GM19193 (cell line): ENCODE results near the gene CREB5.

Source experiments
- POLR2A ChIP-seq: IDR thresholded peaks from 4 replicates; pipeline ENCODE4 v1.6.1; 2011; ENCODE audit not compliant: insufficient read depth, insufficient read length; ENCODE audit errors: extremely low read depth

The CREB5 gene

GRCh38 chr7:28395831-28396230, 16.5 kb upstream of the CREB5 start:
- no peak for TF ChIP-seq POLR2A

DNA sequence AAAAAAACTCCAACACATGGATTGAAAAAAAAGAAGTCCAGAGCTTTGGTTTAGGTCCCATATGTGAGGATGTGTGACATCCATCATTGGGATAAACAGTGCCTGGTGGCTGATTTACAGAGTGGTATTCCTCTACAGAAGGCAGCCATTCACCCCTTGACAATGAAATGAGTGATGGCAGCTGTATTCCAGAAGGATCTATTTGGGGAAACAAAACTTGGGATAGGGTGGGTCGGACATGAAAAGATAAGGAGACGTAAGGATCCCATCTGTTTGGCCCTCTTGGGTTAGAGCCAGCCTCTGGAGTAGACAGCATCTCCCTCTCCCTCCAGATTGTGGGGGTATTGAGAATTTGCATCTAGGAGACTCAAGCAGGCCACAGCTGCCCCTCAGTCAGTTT, 15.2 kb upstream of the CREB5 start:
- no peak for TF ChIP-seq POLR2A

GRCh38 chr7:28400838-28401360, 11.4 kb upstream of the CREB5 start:
- TF ChIP-seq POLR2A = no peak

DNA sequence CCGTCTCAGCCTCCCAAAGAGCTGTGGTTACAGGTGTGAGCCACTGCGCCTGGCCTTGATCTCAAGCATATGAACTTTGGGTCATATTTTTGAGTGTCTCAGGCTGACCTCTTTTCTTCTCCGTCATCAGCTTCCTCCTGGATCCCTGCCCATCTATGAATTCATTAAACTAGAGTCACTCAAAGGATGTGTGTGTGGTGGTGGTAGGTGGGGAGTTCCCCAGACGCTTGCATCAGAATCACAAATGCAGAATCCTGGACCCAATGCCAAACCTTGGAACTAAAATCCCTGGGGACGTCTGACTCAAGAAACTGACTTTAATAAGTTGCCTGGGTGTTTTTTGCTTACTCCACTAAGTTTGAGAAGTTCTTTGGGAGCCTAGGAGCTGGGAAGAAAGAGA, 6.7 kb upstream of the CREB5 start:
- no peak for TF ChIP-seq POLR2A

DNA sequence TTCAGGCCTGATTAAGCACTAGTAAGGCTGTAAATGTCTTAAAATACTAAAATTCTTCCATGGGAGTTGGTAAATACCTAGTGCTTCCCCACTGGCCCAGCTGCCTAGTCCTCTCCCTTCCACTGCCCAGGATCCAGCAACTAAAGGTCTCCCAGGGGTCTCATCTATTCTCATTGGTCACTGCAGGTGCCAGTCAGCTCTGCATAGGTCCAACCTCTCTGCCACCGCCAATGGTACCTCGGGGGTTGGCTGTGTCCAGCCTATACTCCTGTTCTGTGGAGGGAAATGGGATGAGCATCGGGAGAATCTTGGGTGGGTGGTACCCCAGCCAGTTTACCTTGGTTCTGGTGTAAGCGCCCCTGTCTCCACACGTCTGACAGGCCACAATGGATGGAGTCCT, 6.1 kb upstream of the CREB5 start:
- no peak for TF ChIP-seq POLR2A

DNA sequence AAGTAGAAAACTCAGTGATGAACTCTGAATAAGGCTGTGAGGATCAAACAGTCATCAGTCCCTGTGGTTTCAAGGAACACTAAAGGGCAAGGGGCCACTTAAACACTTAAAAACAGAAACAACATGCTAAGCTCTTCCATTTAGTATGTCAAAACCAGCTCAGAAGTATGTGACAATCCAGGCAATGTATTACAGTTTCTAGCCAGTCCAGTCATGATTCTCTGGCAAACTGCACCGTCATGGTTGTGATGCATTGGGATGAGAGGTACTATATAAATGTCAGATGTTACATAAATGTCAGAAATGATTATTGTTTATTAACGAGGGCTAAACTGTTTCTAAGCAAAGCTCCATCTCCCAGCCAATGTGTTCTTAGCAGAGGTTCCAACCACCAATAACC, 4.7 kb upstream of the CREB5 start:
- no peak for TF ChIP-seq POLR2A

DNA sequence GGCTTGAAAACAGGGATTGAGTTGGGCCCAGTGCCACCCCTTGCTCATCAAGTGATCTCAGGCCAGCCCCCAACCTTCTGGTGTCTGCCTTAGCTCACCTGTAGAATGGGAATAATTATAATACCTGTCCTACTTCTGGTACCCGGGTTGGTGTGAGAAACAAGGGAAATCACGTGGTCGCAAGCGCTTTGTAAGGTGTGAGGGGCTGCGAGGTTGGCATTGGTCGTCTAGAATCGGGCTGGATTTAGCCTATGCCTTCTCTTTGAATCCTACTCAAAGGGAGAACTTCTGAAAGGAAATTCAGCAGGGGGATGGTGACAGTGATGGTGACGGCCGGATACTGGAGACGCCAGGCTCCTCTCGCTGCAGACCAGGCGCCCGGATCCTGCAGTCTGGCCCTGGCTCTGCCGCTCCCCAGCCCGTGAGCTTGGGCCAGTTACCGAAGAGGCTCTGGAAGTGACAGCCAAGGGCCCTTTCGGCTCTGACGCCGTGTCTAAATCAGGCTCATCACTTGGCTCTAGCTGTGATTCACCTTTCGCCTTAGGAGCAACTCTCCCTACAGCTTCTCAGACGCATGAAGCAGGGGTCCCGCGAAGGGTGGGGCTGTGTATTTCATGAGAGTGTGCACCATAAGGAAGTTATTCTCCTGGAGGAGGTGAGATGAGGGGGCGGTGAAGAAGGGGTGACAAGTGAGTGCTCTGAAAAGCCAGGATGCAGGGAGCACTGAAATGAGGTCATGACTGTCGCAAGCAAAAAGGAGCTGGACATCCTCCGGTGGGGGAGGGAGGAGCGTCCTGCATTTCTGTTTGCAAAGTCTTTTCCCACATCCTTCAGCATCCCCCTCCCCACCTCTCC, 4.0 kb upstream of the CREB5 start:
- TF ChIP-seq POLR2A = no peak

GRCh38 chr7:28408960-28409715, 3.2 kb upstream of the CREB5 start:
- no peak for TF ChIP-seq POLR2A

DNA sequence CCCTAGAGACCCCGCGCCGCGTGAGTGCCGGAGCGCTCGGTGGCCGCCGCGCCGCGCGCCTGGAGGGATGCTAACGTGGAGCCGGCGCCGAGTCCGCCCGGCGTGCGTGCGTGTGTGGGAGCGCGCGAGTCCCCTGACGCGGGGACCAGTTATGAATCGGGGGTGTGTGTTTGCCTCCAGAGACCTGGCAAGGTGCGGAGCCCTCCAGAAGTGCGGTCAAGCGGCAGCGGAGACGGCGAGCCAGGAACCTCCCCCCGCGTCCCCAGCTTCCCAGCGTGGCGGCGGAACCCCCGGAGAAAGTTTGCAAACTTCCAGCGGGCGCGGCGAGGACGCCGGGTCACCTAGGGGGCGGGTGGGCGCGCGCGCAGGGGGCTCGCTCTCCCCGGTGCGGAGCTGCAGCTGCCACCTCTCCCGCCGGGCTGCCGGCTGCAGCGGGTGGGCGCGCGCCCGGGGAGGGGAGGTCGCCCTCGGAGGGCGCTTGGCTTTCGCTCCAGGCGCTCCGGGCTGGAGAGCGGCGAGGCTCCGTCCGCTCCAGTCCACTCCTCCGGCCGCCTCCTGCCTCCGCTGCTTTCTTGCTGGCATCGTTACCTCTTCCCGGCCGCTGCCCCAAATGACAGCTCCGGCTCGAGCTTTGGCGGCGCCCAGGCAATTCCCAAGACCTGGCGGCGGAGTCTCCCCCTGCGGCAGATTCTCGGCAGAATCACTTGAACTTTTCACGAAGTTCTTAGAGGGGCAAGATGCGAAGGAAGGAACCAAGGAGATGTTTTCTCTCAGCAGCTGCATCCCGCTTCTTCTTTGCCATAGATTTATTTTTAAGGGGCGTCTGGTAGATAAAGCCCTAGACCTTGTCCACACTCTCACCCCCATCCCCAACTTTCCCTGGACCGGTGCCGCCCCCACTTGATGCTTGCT, 2.3 kb upstream of the CREB5 start:
- TF ChIP-seq POLR2A = no peak

DNA sequence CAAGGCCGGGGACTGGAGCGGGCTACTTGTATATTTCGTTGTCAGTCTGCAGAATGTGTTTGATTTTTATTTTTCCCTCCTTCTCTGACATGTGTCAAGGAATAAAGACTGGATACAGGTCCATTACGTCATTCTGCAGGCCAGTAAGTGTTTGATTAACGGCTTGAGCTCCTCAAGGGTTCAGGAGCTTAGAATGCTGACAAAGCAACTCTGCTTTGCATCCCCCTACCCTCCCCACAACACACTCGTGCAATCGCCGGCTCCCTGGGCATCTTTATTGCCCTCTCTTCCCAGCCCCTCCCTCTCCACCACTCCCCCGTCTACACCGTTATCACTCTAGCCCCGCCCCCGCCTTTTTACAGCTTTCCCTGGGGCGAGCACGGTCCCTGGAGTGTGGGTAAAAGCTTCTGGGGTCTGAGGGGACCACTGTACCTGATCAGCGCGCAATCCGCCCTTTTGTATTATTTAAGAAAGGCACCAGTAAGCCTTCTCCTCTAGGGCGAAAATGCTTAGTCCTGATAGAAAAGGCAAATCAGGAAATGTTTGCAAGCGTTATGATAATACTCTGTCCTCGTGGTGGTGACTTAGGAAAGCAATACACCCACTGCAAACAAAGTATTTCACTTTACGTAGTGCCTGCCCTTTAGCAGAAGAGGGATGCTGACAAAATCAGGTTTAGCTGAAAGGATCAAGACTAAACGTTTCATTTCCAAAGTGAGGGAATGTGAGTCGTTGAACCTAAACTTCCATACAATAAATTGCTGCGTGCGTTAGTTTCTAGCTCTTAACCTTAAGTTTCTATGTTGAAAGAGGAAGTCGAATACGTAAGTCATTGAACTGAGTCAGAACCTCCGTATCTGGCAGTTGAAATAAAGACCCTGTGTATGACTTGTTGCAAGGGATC, 1.4 kb upstream of the CREB5 start:
- TF ChIP-seq POLR2A = no peak

DNA sequence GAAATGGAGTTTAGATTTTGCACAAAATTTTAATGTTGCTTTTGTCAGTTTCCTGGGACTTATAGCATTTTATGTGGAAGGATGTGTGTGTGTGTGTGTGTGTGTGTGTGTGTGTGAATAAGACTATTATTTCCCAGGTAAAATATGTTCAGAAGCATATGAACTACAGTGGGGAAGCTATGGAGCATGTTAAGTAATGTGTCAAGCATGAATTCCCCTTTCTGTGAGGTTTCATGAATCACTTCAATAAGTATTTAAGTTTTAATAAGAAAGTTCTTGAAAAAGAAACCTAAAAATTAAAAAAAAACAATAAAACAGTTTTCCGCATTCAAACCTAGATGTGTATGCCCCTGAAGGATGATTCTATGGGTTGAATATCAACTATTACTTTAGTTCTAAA, 693 bp downstream of the CREB5 start:
- no peak for TF ChIP-seq POLR2A

- no peak for TF ChIP-seq POLR2A
These were observed 2.1 kb downstream of the CREB5 start for GRCh38 chr7:28414453-28414852.

DNA sequence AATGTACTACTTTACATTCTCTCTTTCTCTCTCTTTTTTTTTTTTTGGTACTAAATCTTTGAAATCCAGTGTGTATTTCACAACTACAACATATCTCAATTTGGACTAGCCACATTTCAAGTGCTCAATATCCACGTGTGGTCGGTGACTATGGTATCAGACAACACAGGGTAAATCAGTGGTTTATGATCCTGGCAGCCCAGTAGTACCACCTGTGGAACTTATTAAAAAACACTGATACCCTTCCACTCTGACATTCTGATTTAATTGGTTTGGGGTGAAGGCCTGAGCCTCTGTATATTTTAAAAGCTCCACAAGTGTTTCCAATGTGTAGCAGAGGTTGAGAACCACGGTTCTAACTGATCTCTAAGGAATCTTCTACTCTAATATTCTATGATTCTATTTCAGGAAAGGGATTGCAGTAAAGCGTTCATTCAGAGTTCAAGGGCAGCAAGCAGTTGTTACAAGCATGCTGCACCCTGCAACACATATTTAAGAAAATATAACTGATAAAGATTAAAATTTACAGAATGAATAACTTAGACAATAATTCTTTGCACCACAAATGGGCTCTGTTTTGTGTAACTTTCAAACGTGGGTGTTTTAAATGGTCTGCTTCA, 5.1 kb downstream of the CREB5 start:
- no peak for TF ChIP-seq POLR2A
